NCI-H345 (cell line): ENCODE results near the gene C1orf21.

Experiments
- DNase-seq: peaks from one replicate; lab custom pipeline; 2025; lab: John Stamatoyannopoulos, UW

C1orf21 gene

DNA sequence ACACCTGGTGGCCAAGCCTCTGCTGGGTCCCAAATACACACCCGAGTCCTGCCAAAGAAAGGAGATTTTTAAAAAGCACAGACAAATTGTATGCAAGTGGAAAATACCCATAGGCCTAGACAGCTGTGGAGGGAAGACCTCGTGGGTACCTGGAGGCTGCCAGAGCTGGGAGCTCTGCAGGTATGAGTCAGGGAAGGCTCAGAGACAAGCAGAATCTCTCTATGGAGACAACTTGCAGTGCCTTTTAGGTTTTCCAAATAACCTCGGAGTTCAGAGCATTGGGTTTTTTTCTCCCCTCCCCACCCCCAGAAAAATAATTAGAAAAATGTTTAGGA is 240.1 kb downstream of the C1orf21 start:
- no peak for DNase-seq

DNA sequence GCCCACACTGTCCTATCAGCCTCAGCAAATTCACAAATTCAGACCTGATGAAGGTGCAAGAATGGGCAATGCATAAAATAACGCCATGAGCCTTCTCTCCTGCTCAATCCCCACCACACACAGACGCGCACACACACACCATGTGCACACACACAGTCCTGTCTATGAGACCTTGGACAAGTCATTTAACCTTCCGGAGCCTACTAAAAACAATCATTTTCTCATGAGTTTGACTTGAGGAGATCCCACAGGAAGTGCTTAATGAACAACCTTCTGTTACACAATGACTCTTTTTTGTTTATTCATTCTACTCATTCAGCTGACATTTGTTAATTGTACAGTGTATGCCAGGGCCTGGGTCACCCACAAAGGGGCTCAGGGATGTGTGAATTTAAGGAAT is 242.4 kb downstream of the C1orf21 start:
- no peak for DNase-seq

DNA sequence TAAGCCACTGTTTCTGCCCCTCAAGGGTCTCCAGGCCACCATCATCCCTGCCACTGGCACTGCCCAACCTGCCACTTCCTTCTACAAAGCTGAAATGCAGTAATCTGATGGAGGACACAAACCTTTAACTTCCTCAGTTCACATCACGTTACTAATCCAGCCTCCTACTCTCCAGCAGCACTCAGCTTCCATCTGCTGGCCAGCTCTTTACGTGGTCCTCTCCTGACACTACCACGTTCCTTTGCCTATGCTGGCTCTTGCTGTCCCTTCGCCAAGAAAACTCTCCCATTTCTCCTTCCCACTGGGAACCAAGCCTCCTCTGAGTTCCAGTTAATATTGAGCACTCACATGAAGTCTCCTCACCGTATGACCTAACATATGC is 243.8 kb downstream of the C1orf21 start:
- no peak for DNase-seq

DNA sequence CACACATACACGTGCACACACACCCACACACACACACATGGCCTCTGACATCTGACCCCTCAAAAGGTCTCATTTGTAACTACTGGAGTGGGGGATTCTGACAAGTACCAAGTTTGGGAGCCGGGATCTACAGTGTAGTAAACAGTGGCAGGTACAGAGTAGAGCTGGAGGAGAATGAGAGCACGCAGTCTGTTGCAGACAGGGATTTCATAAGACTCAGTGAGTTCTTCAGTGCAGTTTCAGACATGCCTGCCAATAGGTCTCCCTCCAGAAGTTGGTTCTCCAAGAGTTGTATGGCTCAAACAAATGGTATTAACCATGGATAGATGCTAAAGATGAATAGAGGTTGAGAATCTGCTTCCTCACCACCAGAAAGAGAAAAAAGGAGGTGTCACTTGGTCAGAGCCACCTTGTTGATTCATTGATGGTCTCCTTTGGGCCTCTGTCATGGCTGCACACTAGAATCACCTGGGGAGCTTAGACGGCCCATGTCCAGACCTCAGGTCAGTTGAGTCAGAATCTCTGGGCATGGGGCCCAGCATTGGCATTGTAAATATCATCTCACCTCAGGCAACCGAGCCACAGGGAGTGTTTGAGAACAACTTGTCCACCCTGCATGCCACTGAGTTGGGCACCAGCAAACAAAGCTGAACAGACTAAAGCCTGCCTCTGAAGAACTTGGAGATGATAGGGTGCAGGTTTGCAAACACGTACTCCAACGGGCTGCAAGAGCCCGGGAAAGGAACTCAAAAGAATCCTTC is 245.8 kb downstream of the C1orf21 start:
- no peak for DNase-seq

DNA sequence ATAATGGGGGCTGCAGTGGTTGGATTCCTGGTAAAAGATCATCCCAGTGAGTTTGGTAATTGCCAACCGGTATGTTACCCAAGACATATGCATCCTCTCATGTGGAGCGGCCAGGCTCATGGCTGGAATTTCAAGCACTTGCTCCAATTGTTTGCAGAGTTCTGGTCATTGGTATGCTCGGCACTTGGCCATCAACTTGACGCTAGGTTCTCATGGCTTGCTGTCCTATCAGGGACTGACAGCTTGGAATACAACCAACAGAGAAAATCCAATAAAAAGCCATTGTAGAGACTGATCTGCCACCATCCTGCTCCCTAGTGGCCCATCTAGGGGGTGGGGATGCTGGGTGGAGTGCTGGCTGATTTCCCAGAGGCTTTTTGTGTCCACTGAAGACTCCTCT is 247.0 kb downstream of the C1orf21 start:
- no peak for DNase-seq

DNA sequence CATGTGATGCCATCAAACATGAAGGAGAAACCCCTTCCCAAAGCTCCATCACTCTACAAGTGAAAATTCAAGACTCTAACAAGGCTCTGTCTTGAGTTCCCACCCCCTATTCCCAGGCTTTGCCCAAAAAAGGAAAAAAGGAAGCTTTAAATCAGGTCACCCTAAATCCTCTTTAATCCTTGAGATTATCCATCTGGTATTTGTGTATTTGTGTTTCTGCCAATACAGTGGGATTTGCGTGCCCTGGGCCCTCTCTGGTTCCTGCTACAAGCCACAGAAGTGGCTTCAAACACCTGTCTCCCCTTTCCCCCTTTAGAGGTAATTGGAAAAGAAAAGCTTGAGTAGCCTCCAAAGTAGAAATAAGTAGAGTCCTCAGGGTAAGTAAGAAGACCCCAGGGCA is 247.5 kb downstream of the C1orf21 start:
- no peak for DNase-seq

DNA sequence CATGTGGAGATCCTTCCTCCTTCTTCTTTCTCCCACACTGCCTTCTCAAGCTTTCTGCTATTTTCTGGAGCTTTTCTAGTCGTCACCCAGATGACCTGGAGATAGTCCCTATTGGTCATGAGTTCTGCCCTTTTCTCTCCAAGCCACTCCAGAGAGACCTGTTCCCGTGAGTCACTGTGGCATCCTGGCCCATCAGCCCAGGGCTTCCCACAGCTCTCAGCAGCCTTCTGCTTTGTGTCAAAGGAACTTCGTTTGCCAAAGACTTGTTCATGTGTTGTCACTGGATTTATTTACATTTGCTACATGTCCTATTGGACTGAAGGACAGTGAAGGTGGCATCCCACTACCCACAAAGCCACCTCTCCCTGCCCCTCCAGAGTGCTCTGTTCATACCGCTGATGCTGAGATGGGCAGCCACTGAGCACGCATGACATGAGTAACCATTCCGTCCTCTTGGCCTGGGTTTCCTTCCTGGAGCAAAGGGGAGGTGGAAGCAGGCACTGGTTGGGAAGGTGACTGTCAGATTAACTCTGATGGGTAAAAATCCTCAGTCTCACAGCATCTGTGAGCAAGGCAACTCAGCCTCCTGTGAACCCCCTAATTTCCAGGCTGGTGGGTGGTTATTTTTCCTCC is 248.6 kb downstream of the C1orf21 start:
- DNase-seq, result no peak

DNA sequence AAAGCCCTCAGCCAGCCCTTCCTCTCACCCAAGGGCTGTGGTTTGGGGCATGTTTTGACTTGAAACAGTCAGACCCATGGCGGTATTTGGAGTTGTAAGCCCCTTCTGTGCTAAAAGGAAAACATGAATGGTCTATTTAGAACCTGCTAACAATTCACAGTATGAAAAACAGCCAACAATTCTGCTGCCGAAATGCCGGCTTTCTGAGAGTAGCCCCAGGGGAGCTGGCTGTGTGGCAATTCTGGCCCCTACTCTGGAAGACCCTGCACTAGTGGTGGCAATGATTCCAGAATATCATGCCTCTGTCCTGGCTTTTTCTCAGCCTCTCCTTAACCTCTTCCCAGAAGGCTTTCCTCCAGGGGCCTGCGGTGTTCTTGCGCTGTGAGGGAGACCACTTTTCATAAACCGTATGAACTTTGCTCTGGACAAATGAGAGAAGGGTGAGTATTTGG is 249.2 kb downstream of the C1orf21 start:
- DNase-seq, result no peak

DNA sequence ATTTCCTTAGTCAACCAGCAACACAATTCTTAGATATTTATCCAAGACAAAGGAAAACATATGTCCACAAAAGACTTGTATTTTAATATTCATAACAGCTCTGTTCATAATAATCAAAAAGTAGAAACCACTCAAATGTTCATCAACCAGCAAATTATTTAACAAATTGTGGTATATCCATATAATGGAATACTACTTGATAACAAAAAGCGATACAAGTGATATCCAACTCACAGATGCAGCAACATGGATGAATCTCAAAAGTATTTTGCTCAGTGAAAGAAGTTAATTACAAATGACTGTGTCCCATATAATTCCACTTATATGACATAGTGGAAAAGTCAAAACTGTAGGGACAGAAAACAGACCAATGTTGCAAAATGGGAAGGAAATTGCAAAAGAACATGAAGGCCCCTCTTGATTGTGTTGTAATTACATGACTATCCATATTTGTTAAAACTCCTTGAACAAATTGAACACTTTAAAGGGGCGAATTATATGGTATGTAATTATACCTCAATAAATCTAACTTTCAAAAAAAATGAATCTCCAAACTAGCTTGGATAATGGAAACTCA is 250.9 kb downstream of the C1orf21 start:
- no peak for DNase-seq

DNA sequence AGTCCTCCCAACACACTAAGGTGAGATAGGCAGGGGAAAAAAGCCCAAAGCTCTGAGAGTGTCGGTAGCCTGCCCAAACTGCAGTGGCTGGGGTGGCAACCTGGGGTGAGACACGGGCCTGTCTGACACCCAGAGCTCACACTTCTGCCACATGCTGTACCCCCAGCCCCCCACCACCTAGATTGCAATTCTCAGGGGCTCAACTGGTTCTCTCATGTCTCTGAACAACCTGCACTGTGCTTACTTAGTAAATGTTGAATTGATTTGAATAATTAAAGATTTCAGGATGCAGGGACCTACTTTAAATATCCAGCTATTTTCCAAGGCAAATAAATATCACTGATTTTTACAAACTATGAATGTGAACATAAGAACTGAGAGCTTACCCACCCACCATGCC is 252.4 kb downstream of the C1orf21 start:
- no peak for DNase-seq

DNA sequence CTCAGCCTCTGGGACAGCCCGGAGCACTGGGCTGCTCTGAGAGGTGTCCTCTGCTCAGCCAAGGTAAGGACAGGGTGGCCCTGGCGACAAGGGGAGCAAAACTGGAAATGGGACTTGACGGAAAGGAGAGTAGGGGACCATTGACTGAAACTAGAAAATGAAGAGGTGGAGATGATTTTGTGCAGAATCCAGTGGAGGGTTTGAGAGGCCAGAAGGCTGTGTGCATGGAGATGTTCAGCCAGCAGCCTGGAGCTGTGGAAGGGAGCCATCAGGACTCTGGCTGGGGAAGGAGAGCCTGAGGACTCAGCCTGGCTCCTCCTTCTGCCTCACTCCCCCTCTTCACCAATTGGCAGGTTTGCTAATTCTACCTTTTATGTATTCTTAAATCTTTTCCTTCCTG is 253.7 kb downstream of the C1orf21 start:
- no peak for DNase-seq

DNA sequence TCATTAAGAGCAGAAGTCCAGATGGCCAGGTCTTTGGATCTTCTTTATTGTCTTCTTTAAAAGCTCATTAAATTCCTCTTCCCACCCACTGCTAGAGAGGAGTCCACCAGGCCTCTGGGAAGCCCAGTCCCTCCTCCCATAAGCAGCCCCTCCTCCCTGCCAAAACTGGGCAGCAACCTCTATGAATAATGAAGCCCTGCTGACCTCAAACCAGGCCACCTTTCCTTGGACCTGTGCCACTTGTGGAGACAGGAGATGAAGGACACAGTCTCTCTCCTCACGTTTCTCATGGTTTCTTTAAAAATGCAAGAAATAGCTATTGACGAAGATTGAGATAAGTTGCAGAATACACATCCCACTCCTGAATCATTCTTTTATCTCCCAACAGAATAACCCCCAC is 255.1 kb downstream of the C1orf21 start:
- no peak for DNase-seq

DNA sequence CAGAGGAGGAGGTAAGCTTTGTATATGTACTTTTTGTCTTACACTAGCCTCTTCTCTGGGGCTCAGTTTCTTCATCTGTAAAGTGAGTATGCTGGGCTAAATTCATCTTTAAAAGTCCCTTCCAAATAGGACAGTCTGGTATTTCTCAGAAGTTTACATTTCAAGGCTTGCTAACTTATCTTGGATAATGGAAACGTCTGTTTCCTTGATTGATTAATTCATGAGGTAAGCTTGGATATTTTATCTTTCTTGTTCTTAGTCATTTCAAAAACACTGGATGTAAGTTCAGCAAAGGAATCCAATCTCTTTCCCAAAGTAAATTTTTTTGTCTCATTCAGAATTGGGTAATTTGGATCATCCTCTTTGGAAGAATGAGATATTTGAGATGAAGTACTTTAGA is 256.8 kb downstream of the C1orf21 start:
- DNase-seq, result no peak

DNA sequence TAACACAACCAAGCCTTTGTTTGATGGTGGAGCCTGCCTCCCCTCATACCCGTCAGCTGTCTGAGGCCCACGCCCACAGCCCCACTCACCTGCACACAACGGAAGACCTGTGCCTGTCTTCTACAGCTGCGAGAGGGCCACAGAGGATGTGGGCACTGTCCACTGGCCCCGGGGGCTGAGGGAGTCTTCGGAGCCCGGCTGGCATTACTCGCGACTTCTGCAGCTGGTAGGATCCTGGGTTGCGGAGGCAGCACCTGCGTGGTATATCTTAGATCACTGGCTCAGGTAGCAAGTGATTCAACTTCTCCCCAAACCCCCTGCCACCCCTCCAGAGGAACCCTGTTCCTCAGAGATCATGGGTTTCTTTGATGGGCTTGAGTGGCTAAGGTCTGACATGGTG is 257.9 kb downstream of the C1orf21 start:
- no peak for DNase-seq

DNA sequence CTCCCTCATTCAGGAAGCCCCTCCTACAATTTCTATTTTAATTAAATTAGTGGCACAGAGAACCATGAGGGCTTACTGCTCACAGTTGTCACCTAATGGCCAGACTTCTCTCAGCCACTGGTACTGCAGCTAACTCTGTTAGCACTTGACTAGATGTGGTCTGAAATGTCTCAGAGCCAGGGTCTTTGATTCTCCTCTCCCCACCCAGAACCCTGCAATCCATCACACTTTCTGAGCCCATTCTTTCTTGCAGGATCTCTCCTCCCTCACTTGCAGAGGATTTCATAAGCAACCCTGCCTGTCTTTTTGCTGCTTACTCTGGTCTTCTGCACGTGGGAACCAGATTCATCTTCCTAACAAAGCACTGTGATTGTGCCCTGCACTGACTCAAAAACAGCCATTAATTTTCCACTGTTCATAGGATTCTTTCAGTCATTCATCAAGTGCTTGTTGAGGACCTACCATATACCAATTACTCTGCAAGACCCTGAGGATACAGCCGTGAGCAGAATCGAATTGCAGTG is 259.4 kb downstream of the C1orf21 start:
- DNase-seq, result no peak

DNA sequence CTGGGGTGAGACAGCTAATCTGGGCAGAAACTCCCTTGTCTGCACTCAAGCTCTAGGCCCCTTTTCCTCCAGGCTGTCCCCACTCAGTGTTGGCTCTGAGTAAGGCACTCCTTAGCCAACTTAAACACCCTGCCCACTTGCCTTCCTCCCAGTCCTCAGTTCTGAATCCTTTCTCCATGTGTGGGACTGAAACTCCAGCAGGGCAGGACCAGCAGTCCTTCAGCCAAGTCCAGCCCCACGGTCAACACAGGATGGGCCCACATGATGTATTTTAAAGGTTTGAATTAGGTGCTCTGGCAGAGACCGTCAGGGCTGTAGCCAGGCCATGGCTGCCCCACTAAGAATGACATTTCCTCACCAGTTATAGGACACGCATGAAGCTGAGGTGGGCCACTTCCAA is 260.0 kb downstream of the C1orf21 start:
- no peak for DNase-seq

DNA sequence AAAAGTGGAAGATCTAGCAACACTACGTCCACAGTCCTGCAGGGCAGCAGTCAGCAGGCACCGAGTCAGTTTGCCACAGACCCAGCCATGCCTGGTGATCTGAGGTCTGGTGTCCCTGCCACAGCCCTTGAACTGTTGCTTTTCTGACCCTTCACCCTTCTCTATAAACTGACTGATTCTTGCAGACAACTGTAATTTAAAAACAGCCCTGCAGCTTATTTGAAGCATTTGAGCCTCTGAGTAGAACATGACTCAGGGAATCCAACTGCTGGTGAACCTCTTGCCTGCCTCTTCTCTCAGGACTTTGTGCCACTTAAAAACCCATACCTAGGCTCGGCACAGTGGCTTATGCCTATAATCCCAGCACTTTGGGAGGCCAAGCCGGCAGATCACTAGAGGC is 260.6 kb downstream of the C1orf21 start:
- no peak for DNase-seq

DNA sequence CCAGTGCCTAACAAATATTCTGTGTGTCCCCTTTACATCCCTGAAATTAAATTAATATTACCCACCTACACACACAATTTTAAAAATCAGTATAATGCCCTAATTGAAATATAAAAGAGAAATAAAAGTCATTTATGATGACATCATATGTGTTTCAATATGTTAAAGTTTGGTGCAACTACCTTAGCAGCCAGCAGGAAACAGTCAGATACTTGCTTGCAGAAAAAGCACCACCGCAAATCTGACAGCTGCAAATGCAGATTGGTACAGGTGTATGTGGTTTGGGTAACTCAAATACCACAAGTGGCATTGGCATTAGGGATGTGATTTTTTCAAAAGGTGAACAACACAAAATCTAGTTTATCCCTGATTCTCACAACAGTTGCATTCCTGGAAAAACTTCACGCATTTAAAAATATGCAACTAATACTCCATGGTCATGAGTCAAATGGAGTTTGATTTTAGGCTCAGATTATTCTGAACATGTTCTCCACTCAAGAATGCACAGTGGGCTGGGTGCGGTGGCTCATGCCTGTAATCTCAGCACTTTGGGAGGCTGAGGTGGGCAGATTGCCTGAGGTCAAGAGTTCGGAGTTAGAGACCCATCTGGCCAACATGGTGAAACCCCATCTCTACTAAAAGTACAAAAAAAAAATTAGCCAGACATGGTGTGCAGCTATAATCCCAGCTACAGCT is 261.5 kb downstream of the C1orf21 start:
- no peak for DNase-seq

DNA sequence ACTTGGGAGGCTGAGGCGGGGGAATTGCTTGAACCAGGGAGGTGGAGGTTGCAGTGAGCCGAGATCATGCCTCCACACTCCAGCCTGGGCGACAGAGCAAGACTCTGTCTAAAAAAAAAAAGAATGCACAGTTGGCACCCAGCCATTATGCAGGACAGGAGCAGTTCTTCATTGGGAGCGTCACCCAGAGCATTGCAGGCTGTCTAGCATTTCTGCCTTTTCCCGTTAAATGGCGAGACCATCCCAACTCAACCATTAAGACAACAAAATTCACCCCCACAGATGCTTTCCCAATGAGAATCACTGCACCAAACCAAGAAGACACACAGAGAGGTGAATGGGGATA is 262.0 kb downstream of the C1orf21 start:
- DNase-seq, result no peak

DNA sequence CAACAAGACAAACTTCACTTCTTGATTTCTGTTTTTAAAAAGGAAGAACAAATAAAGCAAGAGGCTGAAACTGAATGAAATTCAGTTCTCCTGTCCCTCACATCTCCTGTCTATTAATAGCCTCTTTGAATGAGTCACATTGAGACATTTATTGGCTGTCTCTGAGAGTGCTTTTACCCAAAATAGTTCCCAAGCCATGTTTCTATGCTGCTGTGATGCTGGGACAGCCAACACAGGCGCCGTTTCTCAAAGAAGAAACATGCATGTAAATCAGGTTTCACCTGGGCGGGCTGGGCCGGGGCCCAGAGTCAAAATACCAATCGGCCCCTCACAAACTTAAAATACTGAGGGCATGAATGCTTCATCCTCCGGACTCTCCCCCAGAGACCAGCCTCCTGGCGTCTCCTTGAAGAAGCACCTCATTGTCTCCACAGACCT is 262.6 kb downstream of the C1orf21 start:
- no peak for DNase-seq

DNA sequence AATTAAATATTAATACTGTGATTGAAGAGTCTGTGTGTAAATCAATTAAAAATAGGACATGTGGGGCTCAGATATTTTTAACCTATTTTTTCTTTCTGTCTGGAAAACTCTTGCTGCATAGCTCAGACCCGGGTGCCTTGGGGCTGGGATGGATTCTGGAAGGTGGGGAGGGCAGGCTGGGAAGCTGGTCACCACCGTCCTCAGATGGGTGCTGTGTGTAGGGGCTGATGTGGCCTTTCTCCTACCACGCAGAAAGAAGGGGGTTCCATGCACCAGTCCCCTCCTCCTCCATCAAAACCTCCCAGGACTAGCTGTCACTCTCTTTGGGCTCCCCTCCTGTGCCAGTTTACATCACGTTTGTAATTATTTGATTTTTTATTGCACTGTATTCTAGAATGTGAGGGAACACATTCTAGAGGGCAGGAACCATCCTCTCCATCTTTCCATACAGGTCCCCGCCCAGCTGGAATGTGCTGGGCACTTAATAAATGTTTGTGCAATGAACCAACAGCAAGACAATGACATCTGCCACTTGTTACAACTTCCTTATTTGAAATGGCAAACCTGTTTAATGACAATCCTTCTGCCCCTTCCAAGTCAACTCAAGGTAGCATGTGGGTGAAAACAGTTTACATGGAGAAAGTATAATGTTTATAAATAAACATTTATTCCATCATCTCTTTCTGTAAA is 263.5 kb downstream of the C1orf21 start:
- no peak for DNase-seq

DNA sequence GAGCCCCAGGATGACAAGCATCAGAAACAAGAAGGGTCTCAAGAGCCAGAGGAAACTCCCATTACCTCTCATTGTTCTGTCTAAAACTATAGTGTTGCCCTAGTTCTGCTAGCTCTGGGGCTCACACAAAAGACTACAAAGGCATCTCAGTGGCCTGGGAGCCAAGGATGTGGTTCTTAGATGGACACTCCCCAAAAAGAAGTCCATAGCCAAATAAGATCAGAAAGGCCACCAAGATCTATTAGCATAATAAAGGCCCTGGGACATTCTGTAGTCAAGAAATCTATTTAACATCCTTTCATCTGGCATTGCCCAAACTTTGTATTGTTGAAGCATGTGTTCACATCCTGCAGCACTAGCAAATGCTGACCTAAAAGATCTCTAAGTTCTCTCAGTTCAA is 268.4 kb downstream of the C1orf21 start:
- no peak for DNase-seq
